Vagina (tissue), 2 donors: Measurements from ENCODE around the gene LINGO1. TPM values are rescaled to one million over a fixed set of nuclear protein-coding genes. Genes with fewer than 3 reads are reported as not detected.

ENCODE experiments used
- DNase-seq, 2 donors: peaks; one replicate each; pipeline ENCODE4 v3.0.0-alpha.2; 2017; ENCODE audit errors: extremely low spot score in 2 of 2
- H3K27ac ChIP-seq: fragments of 200-600 bp; sonication (generic); one replicate; pipeline ENCODE4 v1.5.1; 2019
- H3K27me3 ChIP-seq: fragments of 200-600 bp; sonication (generic); one replicate; pipeline ENCODE4 v1.5.1; 2019
- H3K36me3 ChIP-seq, 2 donors: fragments of 200-600 bp; sonication (generic); one replicate each; pipeline ENCODE4 v1.5.1; 2017 to 2019
- H3K4me1 ChIP-seq: fragments of 200-600 bp; sonication (generic); one replicate; pipeline ENCODE4 v1.5.1; 2019
- H3K4me3 ChIP-seq, 2 donors: fragments of 200-600 bp; sonication (generic); 1 replicate in 1 of 2; 2 replicates in 1 of 2; pipeline ENCODE4 v1.5.1; 2016 to 2019
- H3K9me3 ChIP-seq: fragments of 200-600 bp; sonication (generic); one replicate; pipeline ENCODE4 v1.5.1; 2019
- POLR2A ChIP-seq, 2 donors: fragments of 450-650 bp; IDR thresholded peaks; one replicate each; pipeline ENCODE4 v1.6.1; 2017; ENCODE audit warnings: antibody characterized with exemption in 2 of 2, mild to moderate bottlenecking in 2 of 2, moderate library complexity in 2 of 2
- POLR2AphosphoS5 ChIP-seq, 2 donors: sonication (generic); formaldehyde crosslinking; IDR thresholded peaks; one replicate each; pipeline ENCODE4 v1.9.0; 2017; ENCODE audit warnings: antibody characterized with exemption in 2 of 2, mild to moderate bottlenecking in 2 of 2, low read depth in 1 of 2; ENCODE audit not compliant: insufficient read depth in 1 of 2
- intact Hi-C: fragments of 100-400 bp; cut with DNase I; formaldehyde crosslinking; loops from one replicate; pipeline ENCODE4 v1.15.1; 2023
- total RNA-seq: library from RNA; depleted of rRNA; stranded (reverse); fragments of >200 nt; gene quantifications from one replicate; pipeline ENCODE4 v1.2.3, GENCODE V29; 2016
- TF ChIP-seq, protein P1 (sequence below), 3 experiments: fragments of 450-650 bp in 2 of 3; fragments of 200-600 bp in 1 of 3; sonication (generic) in 1 of 3; IDR thresholded peaks; one replicate each; pipeline ENCODE4 v1.5.1; 2017 to 2019; ENCODE audit warnings: antibody characterized with exemption in 3 of 3, mild to moderate bottlenecking in 2 of 3, moderate library complexity in 2 of 3

LINGO1 gene
- total RNA-seq, 1 donor from 2014 or later = 4.7 TPM

- TF ChIP-seq POLR2AphosphoS5 (IDR thresholded peaks at IDR 0.05; ENCODE audit: insufficient read depth in 1 of 2, low read depth in 1 of 2) = no peak
- TF ChIP-seq, protein P1, sequence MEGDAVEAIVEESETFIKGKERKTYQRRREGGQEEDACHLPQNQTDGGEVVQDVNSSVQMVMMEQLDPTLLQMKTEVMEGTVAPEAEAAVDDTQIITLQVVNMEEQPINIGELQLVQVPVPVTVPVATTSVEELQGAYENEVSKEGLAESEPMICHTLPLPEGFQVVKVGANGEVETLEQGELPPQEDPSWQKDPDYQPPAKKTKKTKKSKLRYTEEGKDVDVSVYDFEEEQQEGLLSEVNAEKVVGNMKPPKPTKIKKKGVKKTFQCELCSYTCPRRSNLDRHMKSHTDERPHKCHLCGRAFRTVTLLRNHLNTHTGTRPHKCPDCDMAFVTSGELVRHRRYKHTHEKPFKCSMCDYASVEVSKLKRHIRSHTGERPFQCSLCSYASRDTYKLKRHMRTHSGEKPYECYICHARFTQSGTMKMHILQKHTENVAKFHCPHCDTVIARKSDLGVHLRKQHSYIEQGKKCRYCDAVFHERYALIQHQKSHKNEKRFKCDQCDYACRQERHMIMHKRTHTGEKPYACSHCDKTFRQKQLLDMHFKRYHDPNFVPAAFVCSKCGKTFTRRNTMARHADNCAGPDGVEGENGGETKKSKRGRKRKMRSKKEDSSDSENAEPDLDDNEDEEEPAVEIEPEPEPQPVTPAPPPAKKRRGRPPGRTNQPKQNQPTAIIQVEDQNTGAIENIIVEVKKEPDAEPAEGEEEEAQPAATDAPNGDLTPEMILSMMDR (IDR thresholded peaks at IDR 0.05) = no peak
- TF ChIP-seq POLR2A (IDR thresholded peaks at IDR 0.05) = no peak
- H3K36me3 ChIP-seq = no peaks in the 10 kb centered on the region
- H3K9me3 ChIP-seq = no peaks in the 10 kb centered on the region
- H3K4me3 ChIP-seq = no peak overlapping the region
- intact Hi-C loops = no loop called here
- DNase-seq = no peak
- H3K27ac ChIP-seq = no peak overlapping the region
- H3K4me1 ChIP-seq = no peaks in the 10 kb centered on the region
- no peaks in the 10 kb centered on the region for H3K27me3 ChIP-seq
These were observed 9.6 kb downstream of the LINGO1 start for GRCh38 chr15:77622934-77623754.

DNA sequence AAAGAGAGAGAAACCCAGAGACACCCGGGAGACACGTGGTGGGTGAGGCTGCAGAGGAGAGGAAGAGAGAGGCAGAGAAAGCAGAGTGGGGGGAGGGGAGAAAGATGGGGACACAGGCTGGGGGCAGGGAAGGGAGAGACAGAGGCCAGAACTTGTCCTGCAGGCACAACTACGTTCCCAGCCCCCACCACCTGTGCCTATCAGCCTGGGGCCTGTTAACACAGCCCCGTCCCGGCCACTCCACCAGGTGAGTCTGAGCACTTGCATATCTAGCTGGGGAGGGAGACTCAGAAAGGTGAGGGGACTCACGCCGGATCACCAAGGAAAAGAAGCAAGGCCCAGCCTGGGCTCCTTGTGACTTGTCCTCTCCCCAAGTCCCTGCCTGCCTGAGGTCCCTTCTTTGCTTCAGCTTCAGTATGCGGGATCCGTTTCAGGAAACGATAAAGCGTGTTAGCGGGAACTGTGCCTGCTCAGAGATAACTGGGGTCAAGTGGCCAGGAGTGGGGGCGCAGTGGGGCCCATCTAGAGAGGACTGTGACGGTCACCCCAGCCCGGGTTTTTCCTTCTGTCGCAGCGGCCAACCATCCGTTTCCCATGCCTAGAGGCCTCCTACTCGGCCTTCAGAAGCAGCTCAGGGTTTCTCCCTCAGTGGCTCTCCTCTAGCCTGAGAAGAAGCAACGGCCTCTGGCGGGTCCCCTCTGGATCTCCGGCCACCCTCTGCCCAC, 10.3 kb downstream of the LINGO1 start:
- intact Hi-C loops = no loop called here
- Histone ChIP-seq H3K4me3 (no peak overlapping the region), H3K36me3 (no peaks in the 10 kb centered on the region), H3K27ac (no peak overlapping the region), H3K4me1 (no peaks in the 10 kb centered on the region), H3K9me3 (no peaks in the 10 kb centered on the region), H3K27me3 (no peaks in the 10 kb centered on the region)
- no peak for DNase-seq
- TF ChIP-seq POLR2A (IDR thresholded peaks at IDR 0.05) (no peak), POLR2AphosphoS5 (IDR thresholded peaks at IDR 0.05; ENCODE audit: insufficient read depth in 1 of 2, low read depth in 1 of 2) (no peak)
- TF ChIP-seq, protein P1 (IDR thresholded peaks at IDR 0.05) = no peak

GRCh38 chr15:77621847-77622208, 10.9 kb downstream of the LINGO1 start:
- Histone ChIP-seq H3K4me3 (no peak overlapping the region), H3K27ac (no peak overlapping the region), H3K36me3 (no peaks in the 10 kb centered on the region), H3K9me3 (no peaks in the 10 kb centered on the region), H3K4me1 (no peaks in the 10 kb centered on the region), H3K27me3 (no peaks in the 10 kb centered on the region)
- intact Hi-C loops = no loop called here
- no peak for DNase-seq
- TF ChIP-seq, protein P1 (IDR thresholded peaks at IDR 0.05) = no peak
- TF ChIP-seq POLR2A (IDR thresholded peaks at IDR 0.05) = no peak
- TF ChIP-seq POLR2AphosphoS5 (IDR thresholded peaks at IDR 0.05; ENCODE audit: insufficient read depth in 1 of 2, low read depth in 1 of 2) = no peak

GRCh38 chr15:77620960-77621647, 11.6 kb downstream of the LINGO1 start:
- TF ChIP-seq, protein P1 (IDR thresholded peaks at IDR 0.05) = no peak
- TF ChIP-seq POLR2A (IDR thresholded peaks at IDR 0.05) (no peak), POLR2AphosphoS5 (IDR thresholded peaks at IDR 0.05; ENCODE audit: insufficient read depth in 1 of 2, low read depth in 1 of 2) (no peak)
- no peak overlapping the region for H3K4me3 ChIP-seq
- no peak for DNase-seq
- no peaks in the 10 kb centered on the region for H3K27me3 ChIP-seq
- no peaks in the 10 kb centered on the region for H3K4me1 ChIP-seq
- no peaks in the 10 kb centered on the region for H3K36me3 ChIP-seq
- no peaks in the 10 kb centered on the region for H3K9me3 ChIP-seq
- intact Hi-C loops = no loop called here
- no peak overlapping the region for H3K27ac ChIP-seq
